Measurements from ENCODE around the gene PRKCA. TPM values are rescaled to one million over a fixed set of nuclear protein-coding genes. Genes with fewer than 3 reads are reported as not detected.

Gene PRKCA
- total and polyA plus RNA-seq, 10 of the 15 experiments (the other 5 are each of a cell fraction or from before 2014, with no cell fraction given) = 0.11 to 14.6 (median 0.72) TPM

DNA sequence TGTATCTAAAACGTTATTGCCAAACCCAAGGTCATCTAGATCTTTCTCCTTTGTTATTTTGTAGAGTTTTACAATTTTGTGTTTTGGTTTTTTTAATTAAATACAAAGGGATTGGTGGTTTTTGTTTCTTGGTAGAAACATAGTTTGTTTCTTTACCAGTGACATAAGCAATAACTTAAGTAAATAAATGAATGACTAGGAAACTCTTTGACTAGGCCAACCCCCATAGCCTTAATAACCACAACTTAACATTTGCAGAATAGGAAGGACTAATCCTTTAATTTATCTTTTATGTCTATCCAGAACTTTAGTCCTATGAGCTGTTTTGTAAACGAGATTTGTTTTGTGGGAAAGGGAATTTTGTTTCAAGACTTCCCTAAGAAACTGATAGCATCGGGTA is 162.5 kb downstream of the PRKCA start (continued):
- no peak for TF ChIP-seq NFYA (IDR thresholded peaks at IDR 0.05; ENCODE audit: borderline replicate concordance, low read depth, low read length)
- TF ChIP-seq MEF2A (IDR thresholded peaks at IDR 0.05; ENCODE audit: insufficient read depth, low read depth, low read length) = no peak
- TF ChIP-seq, protein P1, sequence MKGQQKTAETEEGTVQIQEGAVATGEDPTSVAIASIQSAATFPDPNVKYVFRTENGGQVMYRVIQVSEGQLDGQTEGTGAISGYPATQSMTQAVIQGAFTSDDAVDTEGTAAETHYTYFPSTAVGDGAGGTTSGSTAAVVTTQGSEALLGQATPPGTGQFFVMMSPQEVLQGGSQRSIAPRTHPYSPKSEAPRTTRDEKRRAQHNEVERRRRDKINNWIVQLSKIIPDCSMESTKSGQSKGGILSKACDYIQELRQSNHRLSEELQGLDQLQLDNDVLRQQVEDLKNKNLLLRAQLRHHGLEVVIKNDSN (IDR thresholded peaks at IDR 0.05; ENCODE audit: borderline replicate concordance, extremely low read length, insufficient read depth, low read depth, low read length) = no peak
- TF ChIP-seq, protein P2, sequence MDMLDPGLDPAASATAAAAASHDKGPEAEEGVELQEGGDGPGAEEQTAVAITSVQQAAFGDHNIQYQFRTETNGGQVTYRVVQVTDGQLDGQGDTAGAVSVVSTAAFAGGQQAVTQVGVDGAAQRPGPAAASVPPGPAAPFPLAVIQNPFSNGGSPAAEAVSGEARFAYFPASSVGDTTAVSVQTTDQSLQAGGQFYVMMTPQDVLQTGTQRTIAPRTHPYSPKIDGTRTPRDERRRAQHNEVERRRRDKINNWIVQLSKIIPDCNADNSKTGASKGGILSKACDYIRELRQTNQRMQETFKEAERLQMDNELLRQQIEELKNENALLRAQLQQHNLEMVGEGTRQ (IDR thresholded peaks at IDR 0.05; ENCODE audit: borderline replicate concordance, low read depth, low read length) = no peak
- TF ChIP-seq BACH1 (IDR thresholded peaks at IDR 0.05; ENCODE audit: borderline replicate concordance) = no peak
- no peak for TF ChIP-seq RUNX3 (IDR thresholded peaks at IDR 0.05; ENCODE audit: low read length)
- no peak for TF ChIP-seq TAF1 (IDR thresholded peaks at IDR 0.05; ENCODE audit: borderline replicate concordance, low read depth, low read length)
- TF ChIP-seq, protein P3, sequence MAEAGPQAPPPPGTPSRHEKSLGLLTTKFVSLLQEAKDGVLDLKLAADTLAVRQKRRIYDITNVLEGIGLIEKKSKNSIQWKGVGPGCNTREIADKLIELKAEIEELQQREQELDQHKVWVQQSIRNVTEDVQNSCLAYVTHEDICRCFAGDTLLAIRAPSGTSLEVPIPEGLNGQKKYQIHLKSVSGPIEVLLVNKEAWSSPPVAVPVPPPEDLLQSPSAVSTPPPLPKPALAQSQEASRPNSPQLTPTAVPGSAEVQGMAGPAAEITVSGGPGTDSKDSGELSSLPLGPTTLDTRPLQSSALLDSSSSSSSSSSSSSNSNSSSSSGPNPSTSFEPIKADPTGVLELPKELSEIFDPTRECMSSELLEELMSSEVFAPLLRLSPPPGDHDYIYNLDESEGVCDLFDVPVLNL (IDR thresholded peaks at IDR 0.05; ENCODE audit: low read depth, low read length) = no peak

DNA sequence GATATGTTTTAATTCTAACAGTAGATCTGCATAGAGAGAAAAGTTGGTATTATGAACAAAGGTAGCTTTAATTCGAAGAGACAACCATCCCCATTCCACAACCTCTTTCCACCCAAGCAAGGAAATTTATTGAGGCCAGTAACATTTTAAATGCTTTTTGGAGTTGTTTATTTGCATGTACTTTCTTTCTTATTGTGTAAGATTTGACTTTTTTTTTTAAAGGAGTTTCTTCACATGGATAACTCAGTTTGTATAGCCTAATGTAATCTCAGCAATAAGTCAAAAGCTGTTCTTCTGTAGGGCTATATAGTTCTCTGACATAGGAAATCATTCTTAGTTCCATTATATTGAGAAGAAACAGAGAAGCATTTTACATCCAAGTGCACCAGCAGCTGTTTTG is 163.3 kb downstream of the PRKCA start:
- in situ Hi-C loops (cut with MboI) = no loop called here
- WGBS (ENCODE audit: insufficient coverage, insufficient replicate concordance, low lambda C conversion rate, missing lambda C conversion rate) = 0% methylated on average over 1 of the region's 1 CpG
- H4K20me1 ChIP-seq (ENCODE audit: control insufficient read depth, insufficient read depth) = no peaks in the 10 kb centered on the region
- CTCF ChIA-PET = no interaction called here
- H3K4me1 ChIP-seq (ENCODE audit: control insufficient read depth, insufficient read depth, low read length) = peaks cover 25% of the 10 kb centered on the region
- no peaks in the 10 kb centered on the region for H3K27me3 ChIP-seq (replicated peaks in 1 of 2; ENCODE audit: control insufficient read depth in 2 of 2, insufficient read depth in 2 of 2, low read length in 1 of 2)
- no peak overlapping the region for H3K4me2 ChIP-seq (ENCODE audit: control insufficient read depth, insufficient read depth)
- H3K79me2 ChIP-seq (ENCODE audit: control insufficient read depth, insufficient read depth, low read length) = no peaks in the 10 kb centered on the region
- no peaks in the 10 kb centered on the region for H3K9me3 ChIP-seq (replicated peaks; ENCODE audit: control insufficient read depth, insufficient read depth, low read length)
- ATAC-seq = no peak
- no peak overlapping the region for H3K27ac ChIP-seq (ENCODE audit: control insufficient read depth, insufficient read depth)
- FAIRE-seq = no peak
- no peaks in the 10 kb centered on the region for H3K36me3 ChIP-seq (ENCODE audit: control insufficient read depth in 2 of 2, insufficient read depth in 2 of 2, low read length in 1 of 2)
- intact Hi-C loops (cut with micrococcal nuclease; ENCODE audit: unreplicated experiment) = loop anchor here (5.0 kb wide), 1 partner anchor 77 kb away; no protein-coding TSS in a partner anchor
- H3K4me3 ChIP-seq = no peak overlapping the region
- no peak overlapping the region for H3K9ac ChIP-seq (ENCODE audit: control insufficient read depth, insufficient read depth, low read length)
- RAD21 ChIA-PET (ENCODE audit: unreplicated experiment) = interaction anchor here (1.2 kb wide), 1 partner anchor 24 kb away, joined by 5 read pairs; no protein-coding TSS in a partner anchor
- POLR2A ChIA-PET = interaction anchor here (1.0 kb wide), 1 partner anchor 25 kb away, joined by 3 read pairs; no protein-coding TSS in a partner anchor
- no peak overlapping the region for H2AFZ ChIP-seq (ENCODE audit: control insufficient read depth, low read depth, low read length)
- BruUV-seq (replicated peaks) = no TSS peak
- SMC1A ChIA-PET (ENCODE audit: uncharacterized antibody, unreplicated experiment) = interaction anchor here (0.6 to 1.6 kb wide), 4 partner anchors 12 to 76 kb away, joined by 3 to 7 read pairs (median 5); no protein-coding TSS in a partner anchor
- DNase-seq (ENCODE audit: low read depth, low spot score) = no peak
- no peak for TF ChIP-seq SIX5 (IDR thresholded peaks at IDR 0.05; ENCODE audit: low read depth, low read length, severe bottlenecking)
- TF ChIP-seq ETV6 (conservative IDR thresholded peaks at IDR 0.05 in 1 of 2, IDR thresholded peaks at IDR 0.05 in 1 of 2; ENCODE audit: borderline replicate concordance in 1 of 2, low read depth in 1 of 2) = no peak
- TF ChIP-seq, protein P1 (IDR thresholded peaks at IDR 0.05; ENCODE audit: borderline replicate concordance, extremely low read length, insufficient read depth, low read depth, low read length) = no peak
- TF ChIP-seq CREM (IDR thresholded peaks at IDR 0.05; ENCODE audit: low read depth) = no peak
- no peak for TF ChIP-seq CBX5 (IDR thresholded peaks at IDR 0.05; ENCODE audit: low read depth)
- no peak for TF ChIP-seq PAX8 (IDR thresholded peaks at IDR 0.05)
- TF ChIP-seq RAD21 (IDR thresholded peaks at IDR 0.05; ENCODE audit: insufficient read depth, low read depth, low read length) = no peak
- TF ChIP-seq KLF5 (IDR thresholded peaks at IDR 0.05; ENCODE audit: partially characterized antibody) = no peak
- no peak for TF ChIP-seq RCOR1 (conservative IDR thresholded peaks at IDR 0.05; ENCODE audit: low read depth, low read length)
- TF ChIP-seq RELA (IDR thresholded peaks at IDR 0.05; ENCODE audit: borderline replicate concordance, partially characterized antibody) = no peak
- no peak for TF ChIP-seq SMARCA5 (IDR thresholded peaks at IDR 0.05)
- no peak for TF ChIP-seq ZSCAN29 (IDR thresholded peaks at IDR 0.05)

Data from GM12878 (cell line).